IMR-90 (cell line): Measurements from ENCODE around the gene INKA1. TPM values are rescaled to one million over a fixed set of nuclear protein-coding genes. Genes with fewer than 3 reads are reported as not detected.

Source experiments
- ATAC-seq: fragments of 200-7000 bp; cut with Tn5 transposase; 2 replicates; pipeline ENCODE4 v1.9.1; 2020; ENCODE audit warnings: low read depth, mild to moderate bottlenecking, moderate library complexity
- BruUV-seq: library from RNA; stranded (reverse); fragments of 400-500 nt; replicated peaks from 2 replicates; lab custom pipeline; 2021; lab: Mats Ljungman, UMichigan
- CTCF ChIA-PET: fragments of 300-600 bp; formaldehyde crosslinking; extraction: SDS; loops from one replicate; lab custom pipeline; 2021; ENCODE audit warnings: antibody characterized with exemption; lab: Yijun Ruan, JAX
- POLR2A ChIA-PET: fragments of 300-600 bp; sonication (Branson Sonifier 250); formaldehyde crosslinking; loops from one replicate; lab custom pipeline; 2022; ENCODE audit warnings: antibody characterized with exemption; ENCODE audit not compliant: unreplicated experiment; lab: Charles Lee
- DNase-seq: peaks from one replicate; pipeline ENCODE4 v3.0.0; 2013
- H2AFZ ChIP-seq: replicated peaks from 2 replicates; pipeline ENCODE3; 2013; ENCODE audit warnings: low read length, mild to moderate bottlenecking; ENCODE audit not compliant: poor library complexity
- H2AK5ac ChIP-seq: 2 replicates; pipeline ENCODE4 v1.6.1; 2013; ENCODE audit warnings: low read depth, low read length, inconsistent platforms
- H2AK9ac ChIP-seq: replicated peaks from 2 replicates; pipeline ENCODE3; 2013; ENCODE audit warnings: mild to moderate bottlenecking, low read depth, low read length, moderate library complexity; ENCODE audit not compliant: poor library complexity
- H2BK120ac ChIP-seq: 2 replicates; pipeline ENCODE4 v1.6.1; 2013; ENCODE audit warnings: low read depth, low read length, inconsistent platforms
- H2BK15ac ChIP-seq: 3 replicates; pipeline ENCODE4 v1.6.1; 2013; ENCODE audit warnings: low read depth, low read length, inconsistent platforms
- H2BK20ac ChIP-seq: 2 replicates; pipeline ENCODE4 v1.6.1; 2013; ENCODE audit warnings: low read depth, mild to moderate bottlenecking, inconsistent platforms, low read length, moderate library complexity
- H2BK5ac ChIP-seq: 2 replicates; pipeline ENCODE4 v1.6.1; 2013; ENCODE audit warnings: mild to moderate bottlenecking, low read depth, low read length, inconsistent platforms; ENCODE audit not compliant: poor library complexity, severe bottlenecking
- H3K14ac ChIP-seq: replicated peaks from 2 replicates; pipeline ENCODE4 v1.6.1; 2013; ENCODE audit warnings: low read depth, low read length, inconsistent platforms
- H3K18ac ChIP-seq: 2 replicates; pipeline ENCODE4 v1.6.1; 2013; ENCODE audit warnings: low read depth, low read length, control low read depth
- H3K23ac ChIP-seq: 2 replicates; pipeline ENCODE4 v1.6.1; 2013; ENCODE audit warnings: low read depth, low read length, inconsistent platforms
- H3K27ac ChIP-seq: 2 replicates; pipeline ENCODE4 v1.5.1; 2013; ENCODE audit warnings: mild to moderate bottlenecking, control low read depth, low read length; ENCODE audit not compliant: insufficient read depth
- H3K27me3 ChIP-seq: 2 replicates; pipeline ENCODE4 v1.6.1; 2013; ENCODE audit warnings: low read length; ENCODE audit not compliant: control insufficient read depth, insufficient read depth
- H3K36me3 ChIP-seq: 2 replicates; pipeline ENCODE4 v1.6.1; 2013; ENCODE audit warnings: low read length, mixed read lengths; ENCODE audit not compliant: control insufficient read depth, insufficient read depth
- H3K4ac ChIP-seq: 2 replicates; pipeline ENCODE4 v1.6.1; 2013; ENCODE audit warnings: low read depth, low read length, inconsistent platforms
- H3K4me1 ChIP-seq: 2 replicates; pipeline ENCODE4 v1.6.1; 2013; ENCODE audit warnings: low read length, mixed read lengths; ENCODE audit not compliant: control insufficient read depth, insufficient read depth
- H3K4me2 ChIP-seq: 2 replicates; pipeline ENCODE4 v1.6.1; 2013; ENCODE audit warnings: low read depth, mild to moderate bottlenecking, control low read depth, low read length, moderate library complexity
- H3K4me3 ChIP-seq: 2 replicates; pipeline ENCODE4 v1.5.1; 2013; ENCODE audit warnings: low read depth, mild to moderate bottlenecking, control low read depth, low read length, moderate library complexity; ENCODE audit not compliant: insufficient read depth
- H3K56ac ChIP-seq: 2 replicates; pipeline ENCODE4 v1.6.1; 2013; ENCODE audit warnings: low read length, inconsistent platforms; ENCODE audit not compliant: insufficient read depth; ENCODE audit errors: extremely low read depth
- H3K79me1 ChIP-seq, 2 experiments: 2 replicates each; pipeline ENCODE4 v1.6.1; 2013; ENCODE audit warnings: low read length in 2 of 2, inconsistent platforms in 1 of 2, low read depth in 1 of 2
- H3K9ac ChIP-seq: 2 replicates; pipeline ENCODE4 v1.6.1; 2013; ENCODE audit warnings: low read depth, low read length, control low read depth
- H3K9me1 ChIP-seq: 2 replicates; pipeline ENCODE4 v1.6.1; 2013; ENCODE audit warnings: low read length, inconsistent platforms; ENCODE audit not compliant: insufficient read depth
- H3K9me3 ChIP-seq: 2 replicates; pipeline ENCODE4 v1.6.1; 2013; ENCODE audit warnings: low read length; ENCODE audit not compliant: control insufficient read depth, insufficient read depth
- H4K20me1 ChIP-seq: 2 replicates; pipeline ENCODE4 v1.6.1; 2013; ENCODE audit warnings: low read length, inconsistent platforms; ENCODE audit not compliant: insufficient read depth
- H4K5ac ChIP-seq: 2 replicates; pipeline ENCODE4 v1.6.1; 2013; ENCODE audit warnings: mild to moderate bottlenecking, low read depth, low read length, control low read depth
- H4K8ac ChIP-seq, 2 experiments: 2 replicates each; pipeline ENCODE4 v1.6.1; 2013; ENCODE audit warnings: low read depth in 2 of 2, low read length in 2 of 2, control low read depth in 1 of 2, inconsistent platforms in 1 of 2
- H4K91ac ChIP-seq: 2 replicates; pipeline ENCODE4 v1.6.1; 2013; ENCODE audit warnings: low read depth, low read length, inconsistent platforms; ENCODE audit not compliant: insufficient read depth
- BHLHE40 ChIP-seq: fragments of 150-350 bp; IDR thresholded peaks from 2 replicates; pipeline ENCODE4 v1.6.1; 2016; ENCODE audit warnings: mild to moderate bottlenecking, low read depth, low read length
- CEBPB ChIP-seq: IDR thresholded peaks from 2 replicates; pipeline ENCODE4 v1.6.1; 2012; ENCODE audit warnings: low read depth, low read length, improper control_type of control experiment
- CHD1 ChIP-seq: IDR thresholded peaks from 2 replicates; pipeline ENCODE4 v1.6.1; 2012; ENCODE audit warnings: low read depth, low read length, improper control_type of control experiment
- FOS ChIP-seq: fragments of 150-350 bp; IDR thresholded peaks from 2 replicates; pipeline ENCODE4 v1.6.1; 2016; ENCODE audit warnings: low read depth, low read length
- MAFK ChIP-seq: IDR thresholded peaks from 2 replicates; pipeline ENCODE4 v1.6.1; 2012; ENCODE audit warnings: low read depth, low read length, improper control_type of control experiment
- MAZ ChIP-seq: IDR thresholded peaks from 2 replicates; pipeline ENCODE4 v1.6.1; 2012; ENCODE audit warnings: low read depth, mild to moderate bottlenecking, low read length, improper control_type of control experiment, moderate library complexity, borderline replicate concordance
- MXI1 ChIP-seq: IDR thresholded peaks from 2 replicates; pipeline ENCODE4 v1.6.1; 2012; ENCODE audit warnings: low read depth, mild to moderate bottlenecking, low read length, moderate library complexity, borderline replicate concordance
- NFE2L2 ChIP-seq: fragments of 150-350 bp; IDR thresholded peaks from 2 replicates; pipeline ENCODE4 v1.6.1; 2016; ENCODE audit warnings: low read depth, mild to moderate bottlenecking, low read length
- POLR2A ChIP-seq: IDR thresholded peaks from 2 replicates; pipeline ENCODE4 v1.6.1; 2012; ENCODE audit warnings: mild to moderate bottlenecking, low read depth, low read length
- RAD21 ChIP-seq: IDR thresholded peaks from 2 replicates; pipeline ENCODE4 v1.6.1; 2012; ENCODE audit warnings: low read length, improper control_type of control experiment
- RCOR1 ChIP-seq: IDR thresholded peaks from 2 replicates; pipeline ENCODE4 v1.6.1; 2012; ENCODE audit warnings: mild to moderate bottlenecking, low read length, improper control_type of control experiment; ENCODE audit not compliant: insufficient replicate concordance
- RFX5 ChIP-seq: IDR thresholded peaks from 2 replicates; pipeline ENCODE4 v1.8.0; 2012; ENCODE audit warnings: low read depth, mild to moderate bottlenecking, low read length, moderate library complexity
- SMC3 ChIP-seq: fragments of 150-350 bp; IDR thresholded peaks from 2 replicates; pipeline ENCODE4 v1.6.1; 2016; ENCODE audit warnings: low read depth, mild to moderate bottlenecking, antibody characterized with exemption, low read length, moderate library complexity
- USF2 ChIP-seq: fragments of 150-350 bp; IDR thresholded peaks from 2 replicates; pipeline ENCODE4 v1.6.1; 2017; ENCODE audit warnings: mild to moderate bottlenecking, antibody characterized with exemption, low read length, low read depth
- WGBS, 2 experiments: methylation state at CpG; one replicate each; pipeline versions ENCODE4 v1.1.5 to v1.1.7; 2013; ENCODE audit warnings: missing lambda C conversion rate in 2 of 2; ENCODE audit not compliant: insufficient read length in 1 of 2; ENCODE audit errors: extremely low coverage in 2 of 2; 5-methylcytosine and 5-hydroxymethylcytosine counted together
- dilution Hi-C: fragments of 300-500 bp; cut with HindIII; formaldehyde crosslinking; loops from one replicate; pipeline ENCODE4 v1.14.3; 2018; ENCODE audit warnings: low sequenced_read_pairs; ENCODE audit not compliant: unreplicated experiment
- in situ Hi-C: fragments of 300-500 bp; cut with MboI; formaldehyde crosslinking; loops from 3 replicates; pipeline ENCODE4 v1.14.3; 2019; ENCODE audit warnings: low sequenced_read_pairs, inconsistent platforms, mixed read lengths
- intact Hi-C: fragments of 100-400 bp; cut with micrococcal nuclease; formaldehyde crosslinking; loops from 2 replicates; pipeline ENCODE4 v1.10.0; 2022
- polyA plus RNA-seq, 3 experiments: library from polyadenylated mRNA; depleted of rRNA; stranded (reverse); fragments of >200 nt; gene quantifications; 2 replicates each; pipeline ENCODE4 v1.2.3, GENCODE V29; 2012; ENCODE audit warnings: low replicate concordance in 1 of 3
- total RNA-seq: library from RNA; depleted of rRNA; stranded (reverse); fragments of >200 nt; gene quantifications from 2 replicates; pipeline ENCODE4 v1.2.3, GENCODE V29; 2012
- TF ChIP-seq, protein P1 (sequence below): conservative IDR thresholded peaks from 2 replicates; pipeline ENCODE4 v1.5.1; 2012; ENCODE audit warnings: mild to moderate bottlenecking, low read depth, low read length, improper control_type of control experiment
- TF ChIP-seq, protein P2 (sequence below): fragments of 150-350 bp; IDR thresholded peaks from 2 replicates; pipeline ENCODE4 v1.6.1; 2016; ENCODE audit warnings: low read depth, mild to moderate bottlenecking, low read length, moderate library complexity, borderline replicate concordance

Gene INKA1
- total and polyA plus RNA-seq, 2 of the 4 experiments (the other 2 are of a cell fraction): 2.3 to 4.5 TPM

DNA sequence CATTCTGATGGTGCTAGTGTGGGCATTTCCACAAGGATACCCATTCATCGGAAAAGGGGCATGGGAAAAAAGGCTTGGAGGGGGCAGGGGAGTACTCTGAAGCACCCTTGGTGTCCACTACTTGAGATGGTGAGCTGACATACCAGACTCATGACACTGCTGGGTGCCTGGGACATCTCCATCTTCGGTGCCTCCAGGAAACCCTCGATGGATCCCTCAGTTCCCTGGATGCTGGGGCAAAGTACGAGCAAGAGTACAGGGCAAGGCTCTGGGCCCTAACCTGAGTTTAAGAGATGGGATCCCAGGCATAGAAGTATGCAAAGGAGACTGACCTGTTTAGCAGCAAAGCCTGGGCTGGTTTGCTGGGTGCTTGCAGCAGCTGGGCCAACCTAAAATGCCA is 11.5 kb upstream of the INKA1 start:
- no peak overlapping the region for H2BK120ac ChIP-seq
- H4K5ac ChIP-seq: no peak overlapping the region
- no peak for TF ChIP-seq BHLHE40
- no peak for TF ChIP-seq MAFK
- TF ChIP-seq NFE2L2: no peak
- no peak for TF ChIP-seq POLR2A
- TF ChIP-seq RAD21: no peak
- no peak for TF ChIP-seq RCOR1
- no peak for TF ChIP-seq MXI1
- no peak for TF ChIP-seq CHD1
- no peak for TF ChIP-seq MAZ
- no peak for TF ChIP-seq SMC3
- TF ChIP-seq FOS: no peak
- TF ChIP-seq, protein P1, sequence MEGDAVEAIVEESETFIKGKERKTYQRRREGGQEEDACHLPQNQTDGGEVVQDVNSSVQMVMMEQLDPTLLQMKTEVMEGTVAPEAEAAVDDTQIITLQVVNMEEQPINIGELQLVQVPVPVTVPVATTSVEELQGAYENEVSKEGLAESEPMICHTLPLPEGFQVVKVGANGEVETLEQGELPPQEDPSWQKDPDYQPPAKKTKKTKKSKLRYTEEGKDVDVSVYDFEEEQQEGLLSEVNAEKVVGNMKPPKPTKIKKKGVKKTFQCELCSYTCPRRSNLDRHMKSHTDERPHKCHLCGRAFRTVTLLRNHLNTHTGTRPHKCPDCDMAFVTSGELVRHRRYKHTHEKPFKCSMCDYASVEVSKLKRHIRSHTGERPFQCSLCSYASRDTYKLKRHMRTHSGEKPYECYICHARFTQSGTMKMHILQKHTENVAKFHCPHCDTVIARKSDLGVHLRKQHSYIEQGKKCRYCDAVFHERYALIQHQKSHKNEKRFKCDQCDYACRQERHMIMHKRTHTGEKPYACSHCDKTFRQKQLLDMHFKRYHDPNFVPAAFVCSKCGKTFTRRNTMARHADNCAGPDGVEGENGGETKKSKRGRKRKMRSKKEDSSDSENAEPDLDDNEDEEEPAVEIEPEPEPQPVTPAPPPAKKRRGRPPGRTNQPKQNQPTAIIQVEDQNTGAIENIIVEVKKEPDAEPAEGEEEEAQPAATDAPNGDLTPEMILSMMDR: no peak
- TF ChIP-seq USF2: no peak
- TF ChIP-seq RFX5: no peak
- TF ChIP-seq CEBPB: no peak
- TF ChIP-seq, protein P2, sequence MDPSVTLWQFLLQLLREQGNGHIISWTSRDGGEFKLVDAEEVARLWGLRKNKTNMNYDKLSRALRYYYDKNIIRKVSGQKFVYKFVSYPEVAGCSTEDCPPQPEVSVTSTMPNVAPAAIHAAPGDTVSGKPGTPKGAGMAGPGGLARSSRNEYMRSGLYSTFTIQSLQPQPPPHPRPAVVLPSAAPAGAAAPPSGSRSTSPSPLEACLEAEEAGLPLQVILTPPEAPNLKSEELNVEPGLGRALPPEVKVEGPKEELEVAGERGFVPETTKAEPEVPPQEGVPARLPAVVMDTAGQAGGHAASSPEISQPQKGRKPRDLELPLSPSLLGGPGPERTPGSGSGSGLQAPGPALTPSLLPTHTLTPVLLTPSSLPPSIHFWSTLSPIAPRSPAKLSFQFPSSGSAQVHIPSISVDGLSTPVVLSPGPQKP: no peak
- in situ Hi-C loops: no loop called here
- H3K27me3 ChIP-seq: peaks cover 9% of the 10 kb centered on the region; the same call in 1 of the 2 replicates
- dilution Hi-C loops: no loop called here
- CTCF ChIA-PET: no interaction called here
- POLR2A ChIA-PET: no interaction called here
- no peaks in the 10 kb centered on the region for H3K36me3 ChIP-seq
- no peak overlapping the region for H2AK5ac ChIP-seq
- H2AFZ ChIP-seq: no peak overlapping the region
- intact Hi-C loops: no loop called here
- H3K27ac ChIP-seq: no peak overlapping the region
- H4K20me1 ChIP-seq: no peaks in the 10 kb centered on the region
- no peak overlapping the region for H2BK5ac ChIP-seq
- no TSS peak for BruUV-seq
- ATAC-seq (no peak), DNase-seq (no peak)
- no peak overlapping the region for H3K4me3 ChIP-seq
- H3K56ac ChIP-seq: no peak overlapping the region
- no peak overlapping the region for H4K91ac ChIP-seq
- H2BK15ac ChIP-seq: no peak overlapping the region
- H3K9me1 ChIP-seq: peaks cover 5% of the 10 kb centered on the region
- H3K4me1 ChIP-seq: peaks cover 5% of the 10 kb centered on the region
- H3K79me1 ChIP-seq: peaks cover 0 to 6% of the 10 kb centered on the region in 2 experiments; a peak in 2 of 4 replicates
- H4K8ac ChIP-seq: no peak overlapping the region
- no peaks in the 10 kb centered on the region for H3K9me3 ChIP-seq
- no peak overlapping the region for H3K4ac ChIP-seq
- no peak overlapping the region; the same call in 1 of the 2 replicates for H3K23ac ChIP-seq
- no peak overlapping the region for H3K14ac ChIP-seq
- H3K4me2 ChIP-seq: no peak overlapping the region
- no peak overlapping the region for H2AK9ac ChIP-seq
- WGBS, 2 experiments: 73% methylated on average over 2 of the region's 4 CpGs; no CpG with 5 or more reads in 1 of the 2 experiments
- H3K9ac ChIP-seq: no peak overlapping the region
- no peak overlapping the region for H3K18ac ChIP-seq
- no peak overlapping the region for H2BK20ac ChIP-seq
